ENCODE measurements around the gene VPS51.

Gene VPS51

GRCh38 chr11:65119670-65119995 lies 23.6 kb downstream of the VPS51 start:
- DNase-seq (ENCODE audit: low spot score) = no peak

GRCh38 chr11:65120831-65121230 lies 24.8 kb downstream of the VPS51 start:
- DNase-seq (ENCODE audit: low spot score) = no peak

GRCh38 chr11:65121447-65121864 lies 25.4 kb downstream of the VPS51 start:
- DNase-seq (ENCODE audit: low spot score) = peak; percentile 61

GRCh38 chr11:65121865-65122696 lies 26.1 kb downstream of the VPS51 start, which contains the start of the genes FAU and MRPL49:
Gene FAU (minus strand): TSS chr11:65122134. CDS start chr11:65121813, 321 bp downstream.
Gene MRPL49 (plus strand): TSS chr11:65122321. CDS start chr11:65122347, 26 bp downstream.
- peak; percentile 99 for DNase-seq (ENCODE audit: low spot score)

- DNase-seq (ENCODE audit: low spot score) = no peak
These were observed 28.6 kb downstream of the VPS51 start for GRCh38 chr11:65124480-65125196.

- no peak for DNase-seq (ENCODE audit: low spot score)
These were observed 29.4 kb downstream of the VPS51 start for GRCh38 chr11:65125197-65126056.

- no peak for DNase-seq (ENCODE audit: low spot score)
These were observed 30.7 kb downstream of the VPS51 start for GRCh38 chr11:65126624-65127274.

- no peak for DNase-seq (ENCODE audit: low spot score)
These were observed 31.6 kb downstream of the VPS51 start for GRCh38 chr11:65127473-65128181.

GRCh38 chr11:65128182-65129145 lies 32.5 kb downstream of the VPS51 start:
- no peak for DNase-seq (ENCODE audit: low spot score)

- no peak for DNase-seq (ENCODE audit: low spot score)
These were observed 33.8 kb downstream of the VPS51 start for GRCh38 chr11:65129649-65130441.

GRCh38 chr11:65130631-65131416 lies 34.8 kb downstream of the VPS51 start:
- no peak for DNase-seq (ENCODE audit: low spot score)

GRCh38 chr11:65131417-65131776 lies 35.4 kb downstream of the VPS51 start:
- DNase-seq (ENCODE audit: low spot score) = no peak

GRCh38 chr11:65131895-65132237 lies 35.9 kb downstream of the VPS51 start:
- DNase-seq (ENCODE audit: low spot score) = no peak

GRCh38 chr11:65132238-65132987 lies 36.4 kb downstream of the VPS51 start:
- DNase-seq (ENCODE audit: low spot score) = no peak

- peak; percentile 69 for DNase-seq (ENCODE audit: low spot score)
These were observed 37.1 kb downstream of the VPS51 start for GRCh38 chr11:65132988-65133700.

- no peak for DNase-seq (ENCODE audit: low spot score)
These were observed 37.7 kb downstream of the VPS51 start for GRCh38 chr11:65133724-65134123.

Data from hematopoietic multipotent progenitor cell treated with erythropoietin and hydrocortisone succinate and interleukin-3 and kit ligand, for 15 days (in vitro differentiated cells).